SK-N-SH (cell line): ENCODE data around the gene SEC14L6. TPM values are rescaled to one million over a fixed set of nuclear protein-coding genes. Genes with fewer than 3 reads are reported as not detected.

Experiments
- CTCF ChIA-PET: fragments of 300-600, 350-600 bp; formaldehyde crosslinking; extraction: SDS; loops from one replicate; lab custom pipeline; 2021; lab: Yijun Ruan, JAX
- POLR2A ChIA-PET: fragments of 350-600 bp; sonication (Branson Sonifier 250); formaldehyde crosslinking; extraction: SDS; loops from one replicate; lab custom pipeline; 2020; ENCODE audit warnings: antibody characterized with exemption, inconsistent platforms; lab: Yijun Ruan, JAX
- DNase-seq: peaks from one replicate; pipeline ENCODE4 v3.0.0; 2012
- H2AFZ ChIP-seq: fragments of 200-600 bp; sonication (generic); 2 replicates; pipeline ENCODE4 v1.8.1; 2016; ENCODE audit warnings: antibody characterized with exemption, mild to moderate bottlenecking, low read depth
- H3F3A ChIP-seq: fragments of 200-600 bp; sonication (generic); replicated peaks from 2 replicates; pipeline ENCODE3; 2016; ENCODE audit warnings: antibody characterized with exemption, mild to moderate bottlenecking; ENCODE audit not compliant: insufficient read depth
- H3K27ac ChIP-seq, 2 experiments: fragments of 200-500 bp in 1 of 2; fragments of 200-600 bp in 1 of 2; sonication (Bioruptor generic) in 1 of 2; sonication (generic), shearing (Covaris generic) in 1 of 2; 2 replicates each; pipeline versions ENCODE4 v1.5.1 to v1.6.1; 2014 to 2016; ENCODE audit warnings: low read depth in 2 of 2, inconsistent platforms in 1 of 2, low read length in 1 of 2, mild to moderate bottlenecking in 1 of 2, mixed read lengths in 1 of 2
- H3K27me3 ChIP-seq: fragments of 200-600 bp; sonication (generic), shearing (Covaris generic); 2 replicates; pipeline ENCODE4 v1.6.1; 2016; ENCODE audit warnings: mixed run types; ENCODE audit not compliant: insufficient read depth
- H3K36me3 ChIP-seq, 2 experiments: fragments of 200-500 bp in 1 of 2; fragments of 200-600 bp in 1 of 2; sonication (Bioruptor generic) in 1 of 2; sonication (generic) in 1 of 2; replicated peaks in 1 of 2; 2 replicates each; pipeline versions ENCODE3 to v1.5.1; 2014 to 2016; ENCODE audit warnings: low read length in 1 of 2, mild to moderate bottlenecking in 1 of 2; ENCODE audit not compliant: insufficient read depth in 2 of 2, control insufficient read depth in 1 of 2
- H3K4me1 ChIP-seq, 2 experiments: fragments of 200-500 bp in 1 of 2; fragments of 200-600 bp in 1 of 2; sonication (Bioruptor generic) in 1 of 2; sonication (generic), shearing (Covaris generic) in 1 of 2; 2 replicates each; pipeline versions ENCODE4 v1.5.1 to v1.6.1; 2014 to 2016; ENCODE audit warnings: low read depth in 1 of 2, low read length in 1 of 2, mixed run types in 1 of 2; ENCODE audit not compliant: insufficient read depth in 2 of 2, control insufficient read depth in 1 of 2
- H3K4me2 ChIP-seq: fragments of 200-600 bp; sonication (generic), shearing (Covaris generic); 2 replicates; pipeline ENCODE4 v1.6.1; 2017; ENCODE audit warnings: mixed run types
- H3K4me3 ChIP-seq, 2 experiments: fragments of 200-500 bp in 1 of 2; fragments of 200-600 bp in 1 of 2; sonication (Bioruptor generic) in 1 of 2; sonication (generic), shearing (Covaris generic) in 1 of 2; 2 replicates each; pipeline versions ENCODE4 v1.5.1 to v1.8.1; 2014 to 2016; ENCODE audit warnings: low read depth in 2 of 2, inconsistent platforms in 1 of 2, low read length in 1 of 2, mild to moderate bottlenecking in 1 of 2, mixed read lengths in 1 of 2, moderate library complexity in 1 of 2
- H3K79me2 ChIP-seq: fragments of 200-600 bp; sonication (generic); 2 replicates; pipeline ENCODE4 v1.8.1; 2017; ENCODE audit warnings: mild to moderate bottlenecking; ENCODE audit not compliant: insufficient read depth
- H3K9ac ChIP-seq: fragments of 200-600 bp; sonication (generic); 2 replicates; pipeline ENCODE4 v1.6.1; 2017; ENCODE audit warnings: mixed run types
- H3K9me2 ChIP-seq: fragments of 200-600 bp; sonication (generic); 2 replicates; pipeline ENCODE4 v1.6.1; 2017; ENCODE audit warnings: mixed run types
- H3K9me3 ChIP-seq: fragments of 200-600 bp; sonication (generic); 2 replicates; pipeline ENCODE4 v1.6.1; 2017; ENCODE audit warnings: mixed run types, mild to moderate bottlenecking, moderate library complexity
- H4K20me1 ChIP-seq: fragments of 200-600 bp; sonication (generic); 2 replicates; pipeline ENCODE4 v1.6.1; 2017; ENCODE audit warnings: mild to moderate bottlenecking, mixed run types; ENCODE audit not compliant: insufficient read depth
- CHD2 ChIP-seq: fragments of 150-350 bp; IDR thresholded peaks from 2 replicates; pipeline ENCODE4 v1.6.1; 2018; ENCODE audit warnings: low read length; ENCODE audit not compliant: partially characterized antibody
- CTCF ChIP-seq: fragments of 200-600 bp; sonication (generic); IDR thresholded peaks from 2 replicates; pipeline ENCODE4 v1.6.1; 2017; ENCODE audit warnings: antibody characterized with exemption, mild to moderate bottlenecking, moderate library complexity
- ELF1 ChIP-seq: IDR thresholded peaks from 2 replicates; pipeline ENCODE4 v1.4.0; 2012
- EZH2phosphoT487 ChIP-seq: fragments of 200-600 bp; sonication (generic); IDR thresholded peaks from 2 replicates; pipeline ENCODE4 v1.6.1; 2017; ENCODE audit warnings: low read depth, mixed run types, mild to moderate bottlenecking, antibody characterized with exemption, moderate library complexity, borderline replicate concordance
- FOSL2 ChIP-seq: IDR thresholded peaks from 2 replicates; pipeline ENCODE4 v1.4.0; 2012; ENCODE audit warnings: low read depth, mild to moderate bottlenecking, moderate library complexity, borderline replicate concordance
- FOXJ3 ChIP-seq: sonication (generic); formaldehyde crosslinking; IDR thresholded peaks from 2 replicates; pipeline ENCODE4 v1.5.1; 2020; ENCODE audit warnings: mild to moderate bottlenecking, missing genetic modification reagents
- GABPA ChIP-seq: IDR thresholded peaks from 2 replicates; pipeline ENCODE4 v1.4.0; 2012; ENCODE audit warnings: low read depth, mild to moderate bottlenecking
- GATA2 ChIP-seq: sonication (generic); formaldehyde crosslinking; IDR thresholded peaks from 2 replicates; pipeline ENCODE4 v1.5.0; 2020; ENCODE audit warnings: mild to moderate bottlenecking, missing genetic modification reagents
- IRF3 ChIP-seq: fragments of 150-350 bp; IDR thresholded peaks from 2 replicates; pipeline ENCODE4 v1.6.1; 2016; ENCODE audit warnings: mild to moderate bottlenecking, low read depth, low read length
- MAX ChIP-seq: IDR thresholded peaks from 2 replicates; pipeline ENCODE4 v1.4.0; 2012; ENCODE audit warnings: low read depth
- POLR2AphosphoS5 ChIP-seq: IDR thresholded peaks from 2 replicates; pipeline ENCODE4 v1.6.1; 2012; ENCODE audit warnings: low read depth, low read length
- RAD21 ChIP-seq: IDR thresholded peaks from 2 replicates; pipeline ENCODE4 v1.6.1; 2012; ENCODE audit warnings: mild to moderate bottlenecking, low read length
- RCOR1 ChIP-seq: fragments of 150-350 bp; IDR thresholded peaks from 2 replicates; pipeline ENCODE4 v1.6.1; 2017; ENCODE audit warnings: antibody characterized with exemption, low read length
- REST ChIP-seq: IDR thresholded peaks from 2 replicates; pipeline ENCODE4 v1.6.1; 2012; ENCODE audit warnings: mild to moderate bottlenecking, low read depth, low read length, moderate library complexity
- SMC3 ChIP-seq: IDR thresholded peaks from 2 replicates; pipeline ENCODE4 v1.6.1; 2012; ENCODE audit warnings: low read depth, low read length, improper control_type of control experiment
- TEAD4 ChIP-seq: IDR thresholded peaks from 2 replicates; pipeline ENCODE4 v1.4.0; 2012; ENCODE audit warnings: mild to moderate bottlenecking, borderline replicate concordance; ENCODE audit not compliant: insufficient read depth
- USF1 ChIP-seq: IDR thresholded peaks from 2 replicates; pipeline ENCODE4 v1.4.0; 2012; ENCODE audit warnings: low read depth, borderline replicate concordance
- USF2 ChIP-seq: fragments of 150-350 bp; IDR thresholded peaks from 2 replicates; pipeline ENCODE4 v1.6.1; 2017; ENCODE audit warnings: antibody characterized with exemption, low read length, low read depth, borderline replicate concordance
- ZBTB33 ChIP-seq: IDR thresholded peaks from 2 replicates; pipeline ENCODE4 v1.4.0; 2012; ENCODE audit warnings: low read depth, borderline replicate concordance
- WGBS: methylation state at CpG from one replicate; pipeline ENCODE4 v1.1.6; 2017; ENCODE audit warnings: low lambda C conversion rate; 5-methylcytosine and 5-hydroxymethylcytosine counted together
- polyA plus RNA-seq, 3 experiments: library from polyadenylated mRNA; depleted of rRNA; stranded (reverse); fragments of >200 nt; gene quantifications; 2 replicates each; pipeline ENCODE4 v1.2.3, GENCODE V29; 2012

Gene SEC14L6
- polyA plus RNA-seq, 1 of the 3 experiments (the other 2 are of a cell fraction): not detected

GRCh38 chr22:30474121-30474520 lies 72.4 kb downstream of the SEC14L6 start:
- TF ChIP-seq RAD21: no peak
- TF ChIP-seq EZH2phosphoT487: no peak
- no peak for TF ChIP-seq FOXJ3
- TF ChIP-seq CHD2: no peak
- TF ChIP-seq RCOR1: no peak
- no peak for TF ChIP-seq SMC3
- TF ChIP-seq GATA2 (CRISPR knock-in tag): no peak
- TF ChIP-seq REST: no peak
- no peak for TF ChIP-seq MAX
- no peak for TF ChIP-seq USF1
- TF ChIP-seq ELF1: no peak
- TF ChIP-seq CTCF: no peak
- no peak for TF ChIP-seq USF2
- no peak for TF ChIP-seq ZBTB33
- TF ChIP-seq TEAD4: no peak
- TF ChIP-seq IRF3: no peak
- no peak for TF ChIP-seq FOSL2
- TF ChIP-seq GABPA: no peak
- no peak for TF ChIP-seq POLR2AphosphoS5
- Histone ChIP-seq H3K4me3 (no peak overlapping the region), H3K79me2 (no peaks in the 10 kb centered on the region), H3K4me1 (no peaks in the 10 kb centered on the region), H3K27ac (no peak overlapping the region), H3K36me3 (no peaks in the 10 kb centered on the region), H3K27me3 (peaks cover 42% of the 10 kb centered on the region; the same call in 1 of the 2 replicates), H3K9ac (no peak overlapping the region), H3K9me2 (no peaks in the 10 kb centered on the region), H4K20me1 (no peaks in the 10 kb centered on the region), H3F3A (no peaks in the 10 kb centered on the region), H2AFZ (no peak overlapping the region), H3K4me2 (no peak overlapping the region), H3K9me3 (no peaks in the 10 kb centered on the region)
- CTCF ChIA-PET: interaction anchor here (5.4 kb wide), 1 partner anchor 11 kb away, joined by 28 read pairs; no protein-coding TSS in a partner anchor
- POLR2A ChIA-PET: no interaction called here
- DNase-seq: no peak
- 72% methylated on average over 4 of the region's 4 CpGs for WGBS
